GM21723 (cell line): Measurements from ENCODE around the gene GAS7.

Source experiments
- ATAC-seq: cut with Tn5 transposase; IDR thresholded peaks from one replicate; pipeline ENCODE4 v1.9.1; 2021; ENCODE audit warnings: mild to moderate bottlenecking, moderate library complexity; ENCODE audit not compliant: unreplicated experiment

GAS7 gene

DNA sequence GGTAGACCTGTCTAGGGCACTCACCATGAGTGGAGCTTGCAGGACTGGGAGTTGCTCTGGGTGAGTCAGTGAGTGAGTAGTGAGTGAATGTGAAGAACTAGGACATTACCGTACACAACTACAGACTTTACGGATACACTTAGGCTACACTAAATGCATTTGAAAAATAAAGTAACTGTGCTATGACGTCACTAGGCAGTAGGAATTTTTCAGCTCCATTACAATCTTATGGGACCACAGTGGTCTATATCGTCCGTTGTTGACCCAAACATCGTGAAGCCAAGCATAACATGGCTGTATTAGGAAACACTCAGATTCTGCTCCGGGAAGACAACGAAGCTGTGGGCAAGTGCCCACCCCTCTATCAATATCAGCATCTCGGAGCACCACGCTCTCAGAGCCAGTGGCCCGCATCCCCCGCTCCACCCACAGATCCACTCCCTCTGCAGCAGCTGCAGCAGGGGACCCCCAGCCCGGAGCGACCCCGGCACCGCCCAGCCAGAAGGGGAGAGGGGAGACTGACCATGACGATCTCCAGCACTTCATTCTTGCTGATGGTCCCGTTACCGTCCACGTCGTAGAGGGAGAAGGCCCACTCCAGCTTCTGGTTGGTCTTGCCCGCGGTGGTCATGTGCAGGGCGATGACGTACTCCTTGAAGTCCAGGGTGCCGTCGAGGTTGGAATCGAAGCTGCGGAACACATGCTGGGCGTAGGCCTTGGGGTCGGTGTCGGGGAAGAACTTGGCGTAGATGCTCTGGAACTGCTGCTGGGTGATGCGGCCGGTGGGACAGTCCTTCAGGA is 293.9 kb downstream of the GAS7 start:
- no peak for ATAC-seq

DNA sequence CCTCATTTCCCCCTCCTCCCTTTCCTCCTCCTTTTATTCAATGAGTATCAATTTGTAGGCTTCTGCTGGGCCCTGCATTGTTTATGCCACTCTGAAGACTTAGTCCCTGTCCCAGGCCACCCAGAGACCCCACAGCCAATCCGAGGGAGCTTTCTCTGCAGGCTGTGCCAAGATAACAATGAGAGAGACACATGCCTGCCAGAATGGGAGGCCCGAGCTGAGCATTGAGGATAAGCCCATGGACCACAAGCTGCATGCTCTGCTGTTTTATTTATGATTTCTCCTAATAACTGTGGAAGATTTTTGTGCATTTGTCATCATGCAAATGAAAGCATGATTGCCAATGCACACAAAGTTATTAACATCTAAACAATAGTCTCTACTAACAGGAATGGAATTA is 296.3 kb downstream of the GAS7 start:
- no peak for ATAC-seq

DNA sequence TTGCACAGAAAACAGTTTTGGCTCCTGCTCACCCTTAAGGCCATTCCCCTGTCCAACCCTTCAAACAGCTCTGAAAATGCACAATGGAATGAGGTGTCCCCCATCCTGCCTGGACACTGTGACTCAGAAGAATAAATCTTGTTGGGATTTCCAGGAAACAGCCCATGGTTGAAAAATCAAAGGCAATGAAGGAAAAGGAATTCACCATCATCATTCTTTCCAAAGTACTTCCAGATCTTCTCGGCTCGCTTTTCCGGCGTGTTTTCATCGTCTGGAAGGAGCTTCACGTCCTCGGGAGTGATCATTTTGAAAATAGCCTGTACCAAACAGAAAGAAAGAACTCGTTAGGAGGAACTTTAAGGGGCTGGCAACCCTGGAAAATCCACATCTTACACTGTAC is 297.6 kb downstream of the GAS7 start:
- ATAC-seq: no peak

DNA sequence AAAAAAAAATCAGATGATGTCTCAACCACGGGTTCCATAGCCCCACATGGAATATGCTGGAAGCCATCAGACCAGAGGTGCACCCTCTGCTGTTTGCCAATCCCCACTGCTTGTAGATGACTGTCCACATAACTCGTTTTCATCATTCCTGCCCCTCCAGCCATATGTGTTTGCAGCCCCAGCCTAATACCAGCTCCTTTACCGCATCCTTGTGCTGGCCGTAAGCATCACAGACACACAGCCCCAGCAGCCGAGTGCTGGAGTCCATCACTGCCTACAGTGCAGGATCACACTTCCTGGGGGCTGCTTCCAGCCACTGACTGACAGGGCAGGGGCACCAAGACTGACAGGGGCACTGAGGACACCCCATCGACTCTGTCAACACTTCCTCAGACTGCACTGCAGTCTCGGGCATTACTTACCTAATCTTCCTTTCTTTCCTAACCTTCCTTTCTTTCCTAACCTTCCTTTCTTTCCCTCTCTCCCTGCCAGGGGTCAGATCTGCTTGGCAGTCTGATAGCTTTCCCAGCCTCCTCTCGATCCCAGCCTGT is 298.3 kb downstream of the GAS7 start:
- no peak for ATAC-seq

DNA sequence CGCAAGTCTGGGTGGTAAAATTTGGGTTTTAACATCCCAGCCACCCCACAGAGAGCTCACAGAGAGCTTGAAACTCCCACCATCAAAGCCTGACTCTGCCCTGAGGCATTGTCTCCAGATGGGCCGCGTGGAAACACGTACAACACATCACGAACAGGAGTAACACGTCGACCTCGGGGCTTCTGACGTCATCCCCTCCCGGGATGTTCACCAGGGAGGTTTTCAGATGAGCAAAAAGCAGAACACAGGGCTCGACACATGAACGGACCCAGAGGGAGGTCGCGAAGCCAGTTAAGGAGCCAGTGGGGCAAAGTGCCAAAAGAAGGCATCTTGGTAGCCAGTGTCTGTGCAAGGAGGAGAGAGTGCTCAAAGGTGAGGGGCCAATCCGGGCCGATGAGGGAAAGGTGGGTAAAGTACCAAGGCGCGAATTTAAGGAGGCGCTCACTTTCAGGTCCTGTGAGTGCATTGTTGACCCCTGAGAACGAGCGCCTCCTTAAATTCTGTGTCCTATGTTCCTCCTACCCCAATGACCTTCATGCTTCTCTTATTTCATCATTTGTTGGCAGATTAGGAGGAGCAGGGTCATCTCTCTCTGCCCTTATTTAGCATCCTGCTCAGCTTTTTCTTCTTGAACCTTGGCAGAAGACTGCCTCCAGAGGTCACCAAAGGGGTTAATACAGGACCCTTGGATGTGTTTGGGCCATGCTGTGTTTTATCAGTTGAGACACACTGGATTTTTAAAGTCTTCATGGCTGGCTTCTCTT is 298.9 kb downstream of the GAS7 start:
- no peak for ATAC-seq

DNA sequence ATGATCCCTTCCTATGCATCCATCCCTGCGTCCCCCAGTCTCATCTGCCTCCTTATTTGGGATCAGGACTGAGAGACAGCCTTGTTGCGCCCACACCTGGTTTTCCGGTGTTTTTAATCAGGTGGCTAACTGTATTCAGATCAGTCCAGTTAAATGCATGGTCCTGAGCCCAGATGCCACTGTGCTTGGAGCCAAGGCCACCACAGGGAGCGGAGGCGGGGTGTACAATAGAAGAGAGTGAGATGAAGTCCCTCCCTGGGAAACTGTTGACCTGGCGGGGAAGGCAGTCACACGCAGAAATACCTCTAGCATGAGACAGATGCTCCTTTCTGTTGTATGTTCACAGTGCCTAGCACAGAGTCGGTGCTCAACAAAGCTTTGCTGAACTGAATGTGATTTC is 299.6 kb downstream of the GAS7 start:
- ATAC-seq: no peak

DNA sequence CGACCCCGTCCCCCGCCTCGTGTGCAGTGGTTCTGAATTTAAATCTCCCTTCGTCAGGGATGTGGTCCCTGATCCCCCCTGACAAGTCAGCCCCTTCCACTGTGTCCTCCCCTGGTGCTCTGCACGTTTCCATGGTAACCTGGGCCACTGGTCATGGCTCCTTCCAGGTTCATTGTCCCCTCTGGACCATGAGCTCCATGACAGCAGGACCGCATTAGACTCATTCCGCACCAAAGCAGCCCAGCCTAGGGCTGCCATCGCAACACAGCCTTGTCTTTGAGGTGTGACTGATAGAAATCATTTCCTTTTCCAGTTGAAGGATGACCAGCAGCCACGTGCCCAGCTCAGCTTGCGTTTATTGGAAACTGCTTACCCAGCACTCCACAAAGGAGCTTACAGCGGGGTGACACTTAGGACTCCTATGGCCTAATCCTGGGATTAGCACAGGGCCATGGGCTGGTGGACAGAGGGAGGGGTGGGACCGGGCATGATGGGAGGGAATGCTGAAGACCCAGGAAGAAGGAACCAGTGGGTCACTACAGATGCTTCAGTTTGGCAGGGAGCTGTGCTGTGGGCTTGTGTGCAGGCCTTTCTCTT is 300.9 kb downstream of the GAS7 start:
- ATAC-seq: no peak

DNA sequence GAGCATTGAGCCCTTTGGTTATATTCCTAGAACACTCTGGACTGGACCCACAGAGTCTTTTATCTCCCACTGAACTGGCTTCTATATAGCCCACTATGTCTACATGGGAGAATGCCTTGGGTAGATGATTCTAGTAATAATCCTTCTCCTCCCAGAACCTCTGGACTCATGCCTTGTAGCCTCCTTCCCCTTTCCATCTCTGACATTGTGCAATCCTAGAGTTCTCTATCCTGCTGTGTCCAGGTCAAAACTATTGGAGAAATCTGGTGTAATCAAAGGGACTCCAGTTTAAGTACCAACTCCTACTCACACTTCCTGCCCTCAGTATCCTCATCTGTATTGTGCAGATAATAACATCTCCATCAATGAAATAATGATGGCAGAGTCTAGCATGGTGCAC is 302.5 kb downstream of the GAS7 start:
- ATAC-seq: no peak

DNA sequence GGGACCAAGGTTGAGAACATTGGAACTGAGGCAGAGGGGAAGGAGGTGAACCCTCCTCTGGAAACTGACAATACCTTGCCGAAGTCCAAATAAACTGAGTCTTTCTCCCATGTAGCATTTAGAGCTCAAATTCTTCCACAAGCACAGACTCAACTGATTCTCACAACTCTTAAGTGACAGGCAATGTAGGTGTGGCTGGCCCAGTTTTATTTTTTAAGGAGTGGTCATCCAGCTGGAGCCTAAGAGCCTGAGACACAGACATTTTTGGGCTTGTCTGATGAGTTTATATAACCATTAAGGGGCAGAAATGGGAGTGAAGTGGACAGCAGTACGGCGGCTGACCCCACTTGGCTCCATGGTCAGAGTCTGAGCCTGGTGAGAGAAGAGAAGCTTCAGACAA is 304.2 kb downstream of the GAS7 start:
- ATAC-seq: no peak

DNA sequence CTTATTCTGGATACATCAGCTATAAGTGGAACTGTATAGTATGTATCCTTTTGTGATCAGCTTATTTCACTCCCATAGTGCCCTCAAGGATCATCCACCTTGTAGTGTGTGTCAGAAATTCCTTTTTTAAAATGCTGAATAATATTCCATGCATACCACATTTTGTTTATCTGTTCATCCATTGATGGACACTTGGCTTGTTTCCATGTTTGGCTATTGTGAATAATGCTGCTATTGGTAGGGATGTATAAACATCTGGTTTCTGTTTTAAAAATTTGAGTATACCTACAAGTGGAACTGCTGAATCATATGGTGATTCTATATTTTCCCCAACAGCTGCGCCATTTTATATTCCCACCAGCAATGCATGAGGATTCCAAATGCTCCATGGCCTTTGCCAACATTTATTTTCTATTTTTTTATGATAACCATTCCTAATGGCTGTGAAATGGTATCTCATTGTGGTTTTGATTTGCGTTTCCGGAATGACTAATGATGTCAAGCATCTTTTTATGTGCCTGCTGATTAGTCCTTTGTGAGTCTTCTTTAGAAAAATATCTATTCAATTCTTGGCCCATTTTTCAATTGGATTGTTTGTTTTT is 304.9 kb downstream of the GAS7 start:
- ATAC-seq: no peak

DNA sequence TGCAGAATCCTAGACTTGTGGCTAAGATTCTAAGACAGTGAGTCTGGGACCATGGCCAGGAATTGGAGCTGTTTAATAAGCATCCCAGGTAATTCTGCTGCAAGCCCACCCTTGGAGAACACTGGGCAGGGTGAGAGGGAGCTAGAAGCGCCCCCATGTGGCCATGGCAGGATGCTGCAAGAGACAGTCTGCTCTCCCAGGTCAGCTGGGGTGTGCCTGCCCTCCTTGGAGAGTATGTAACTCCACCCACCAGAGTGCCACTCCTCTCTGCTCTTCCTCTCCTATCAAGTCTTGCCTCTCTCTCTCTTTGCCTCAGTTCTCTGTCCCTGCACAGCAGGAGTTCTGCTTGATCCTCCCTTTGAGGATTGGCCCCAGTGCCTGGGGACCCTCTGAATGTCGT is 308.3 kb downstream of the GAS7 start:
- no peak for ATAC-seq

DNA sequence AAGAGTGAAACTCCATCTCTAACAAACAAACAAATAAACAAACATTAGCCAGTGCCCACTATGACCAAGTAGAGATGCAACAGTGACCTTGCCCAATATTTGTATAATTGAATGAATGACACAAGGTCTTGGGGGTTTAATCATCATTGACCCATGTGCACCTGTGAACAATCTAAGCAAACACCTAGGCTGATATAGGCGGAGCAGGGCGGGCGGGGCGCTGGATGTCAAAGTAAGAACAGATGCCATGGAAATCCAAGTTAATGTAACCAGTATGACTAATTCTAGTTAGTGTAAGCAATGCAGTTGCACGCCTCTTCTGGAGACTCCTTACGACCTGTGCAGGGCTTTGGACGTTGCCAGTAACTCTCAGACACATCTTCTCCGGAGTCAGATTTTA is 310.9 kb downstream of the GAS7 start:
- no peak for ATAC-seq

DNA sequence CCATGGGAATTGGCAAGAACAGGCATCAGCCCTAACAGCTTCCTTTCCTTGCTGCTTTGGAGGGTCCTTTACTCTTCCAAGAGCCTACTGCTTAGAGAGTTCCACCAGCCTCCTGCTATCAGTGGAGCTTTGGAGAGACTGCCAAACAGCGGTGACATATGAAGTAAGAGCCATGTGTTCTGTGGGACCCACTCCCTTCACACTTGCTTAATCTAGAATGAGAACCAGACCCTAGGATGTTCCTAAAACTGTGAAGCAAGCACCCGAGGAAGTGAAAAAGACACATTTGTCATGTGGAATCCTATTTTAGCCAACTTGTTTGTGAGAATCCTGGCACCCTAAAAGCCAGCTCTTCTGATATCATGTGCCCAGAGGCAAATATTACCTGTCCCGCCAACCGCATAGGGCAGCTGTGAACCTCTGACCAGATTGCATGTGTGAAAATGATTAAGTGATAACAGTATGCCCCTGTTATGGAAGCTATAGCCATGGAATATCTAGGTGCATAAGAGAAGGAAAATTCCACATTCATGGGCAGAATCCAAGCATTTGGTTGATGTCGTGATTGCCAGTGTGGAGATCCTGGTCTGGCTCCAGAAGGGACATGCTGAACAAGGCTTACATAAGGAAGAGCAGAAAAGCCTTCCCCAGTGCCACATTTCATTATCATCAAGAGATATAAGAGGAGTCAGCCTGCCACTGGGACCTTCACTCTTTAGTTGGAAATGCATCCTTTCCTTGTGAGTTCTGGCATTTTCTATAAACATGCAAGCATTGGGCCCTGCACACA is 312.1 kb downstream of the GAS7 start:
- no peak for ATAC-seq

DNA sequence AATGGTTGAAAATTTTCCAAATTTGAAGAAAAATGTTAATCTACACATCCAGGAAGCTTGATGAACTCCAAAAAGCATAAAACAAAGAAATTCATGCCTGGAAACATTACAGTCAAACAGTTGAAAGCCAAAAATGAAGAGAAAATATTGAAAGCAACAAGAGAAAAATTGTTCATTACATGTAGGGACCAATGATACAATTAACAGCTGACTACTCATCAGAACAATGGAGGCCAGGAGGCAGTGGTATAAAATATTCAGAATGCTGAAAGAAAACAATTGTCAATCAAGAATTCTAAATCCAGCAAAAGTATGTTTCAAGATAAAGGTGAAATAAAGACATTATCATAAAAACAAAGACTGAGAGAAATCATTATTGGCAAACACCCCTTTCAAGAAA is 315.0 kb downstream of the GAS7 start:
- no peak for ATAC-seq

DNA sequence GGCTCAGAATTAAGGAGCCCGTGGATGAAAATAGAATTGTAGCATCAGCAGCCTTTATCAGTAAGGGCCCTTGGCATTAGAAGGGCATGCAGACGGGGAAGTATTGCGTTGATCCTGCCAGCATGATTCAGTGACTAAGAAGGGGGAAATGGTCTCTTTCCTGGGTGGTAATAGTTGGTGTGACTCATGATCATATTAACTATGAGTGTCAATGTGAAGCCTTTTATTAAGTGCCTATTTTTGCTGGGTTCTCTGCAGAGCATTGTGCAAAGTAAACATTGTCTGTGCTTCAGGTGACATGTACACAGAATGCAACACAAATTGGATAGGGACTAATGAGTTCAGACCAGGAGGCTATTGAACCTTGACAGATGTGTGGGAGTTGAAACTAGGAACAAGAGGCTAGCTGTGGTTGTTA is 317.8 kb downstream of the GAS7 start:
- ATAC-seq: no peak

DNA sequence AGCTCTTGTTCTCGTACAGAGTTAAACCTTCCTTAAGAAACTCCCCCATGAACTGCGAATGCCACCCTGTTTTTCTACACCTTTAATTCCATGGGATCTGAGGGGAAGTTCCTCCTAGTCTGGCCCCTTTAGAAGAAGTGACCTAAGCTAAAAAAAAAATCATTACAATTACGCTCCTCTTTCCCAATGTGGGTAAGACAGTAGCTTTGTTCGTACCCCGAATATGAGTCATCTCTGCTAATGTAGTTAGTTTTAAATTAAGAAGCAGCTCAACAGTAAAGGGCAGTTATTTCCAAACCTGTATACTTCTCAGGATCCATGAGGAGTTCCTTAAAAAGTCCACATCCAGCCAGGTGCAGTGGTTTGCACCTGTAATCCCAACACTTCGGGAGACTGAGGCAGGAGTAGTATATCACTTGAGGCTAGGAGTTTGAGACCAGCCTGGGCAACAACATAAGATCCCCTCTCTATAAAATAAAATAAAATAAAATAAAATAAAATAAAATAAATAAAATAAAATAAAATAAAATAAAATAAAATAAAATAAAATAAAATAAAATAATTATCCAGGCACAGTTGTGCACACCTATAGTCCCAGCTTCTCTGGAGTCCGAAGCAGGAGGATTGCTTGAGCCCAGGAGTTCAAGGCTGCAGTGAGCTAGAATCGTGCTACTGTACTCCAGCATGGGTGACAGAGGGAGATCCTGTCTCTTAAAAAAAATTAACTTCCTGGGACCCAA is 319.4 kb downstream of the GAS7 start:
- ATAC-seq: no peak

DNA sequence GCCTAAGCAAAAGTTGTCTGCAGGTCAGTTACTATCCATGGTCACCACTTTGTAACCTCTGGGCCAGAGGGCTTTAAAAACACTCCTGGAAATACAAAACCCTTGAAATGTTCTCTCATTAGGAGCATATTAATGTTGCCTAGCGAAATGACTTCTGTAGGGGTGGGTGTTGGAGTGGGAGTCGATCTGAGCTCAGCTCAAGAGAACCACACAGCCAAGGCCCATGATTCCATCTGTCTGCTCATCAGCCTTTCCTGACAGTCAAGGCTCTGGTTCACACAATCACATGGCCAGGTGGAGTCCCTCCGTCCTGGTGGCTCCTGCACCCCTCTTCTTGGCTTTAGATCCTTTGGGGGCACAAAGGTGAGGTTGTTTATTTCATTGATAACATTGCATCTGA is 320.1 kb downstream of the GAS7 start:
- ATAC-seq: no peak

DNA sequence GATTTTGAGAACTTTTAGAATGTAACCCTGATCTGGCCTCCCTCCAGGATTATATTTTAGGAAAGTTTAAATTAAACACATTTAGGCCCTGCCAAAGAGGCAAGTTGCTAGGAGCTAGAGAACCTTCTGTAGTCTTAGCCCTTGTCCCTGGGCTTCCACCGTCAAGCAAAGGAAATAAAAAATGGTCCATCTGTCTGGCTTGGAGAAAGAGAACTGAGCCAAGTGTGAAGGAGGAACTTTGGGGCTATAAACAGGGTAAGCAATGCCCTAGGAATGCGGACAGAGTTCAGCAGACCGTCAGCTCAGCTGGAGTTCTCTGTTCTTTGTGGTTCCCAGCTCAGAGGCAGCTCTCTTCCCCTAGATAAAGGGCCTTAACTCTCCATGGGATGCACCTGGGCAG is 323.0 kb downstream of the GAS7 start:
- ATAC-seq: no peak

DNA sequence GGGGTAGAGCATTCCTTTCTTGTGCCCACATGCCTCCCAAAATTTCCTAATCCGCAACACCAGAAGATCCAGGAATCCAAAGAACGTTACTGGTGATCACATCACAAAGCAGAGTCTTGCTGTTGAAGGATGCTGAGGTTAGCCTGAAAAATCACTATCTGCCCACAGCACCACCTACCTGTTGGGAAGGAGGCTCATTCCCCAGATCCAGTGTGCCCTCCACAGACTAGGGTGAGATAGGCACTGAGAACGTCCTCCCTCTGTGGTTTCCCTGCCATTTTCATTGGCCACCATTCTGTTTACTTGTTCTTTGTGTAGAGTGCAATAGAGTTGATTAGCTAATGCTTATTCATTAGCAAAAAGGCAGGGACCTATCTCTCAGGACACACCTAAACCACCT is 323.7 kb downstream of the GAS7 start:
- ATAC-seq: no peak

DNA sequence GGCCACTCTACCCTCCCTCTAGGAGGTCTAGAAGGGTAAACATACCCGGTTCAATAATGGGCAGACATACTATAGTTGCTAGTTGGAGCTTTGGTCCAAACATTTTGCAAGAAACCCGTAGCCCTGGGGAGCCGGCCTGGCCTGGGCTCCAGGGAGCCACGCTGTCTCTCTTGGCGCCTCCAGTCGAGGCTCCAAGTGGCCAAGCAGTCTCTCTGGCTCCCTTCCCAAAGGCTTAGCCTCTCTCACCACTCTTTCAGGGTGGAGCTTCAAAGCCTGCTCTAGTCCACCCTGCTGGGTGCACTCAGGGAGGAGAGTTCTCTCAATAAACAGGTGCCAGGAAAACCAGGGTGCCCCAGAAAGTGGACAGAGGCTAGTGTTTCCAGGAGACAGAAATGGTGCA is 325.6 kb downstream of the GAS7 start:
- ATAC-seq: no peak
